ENCODE results near the gene NCKAP5L.
"Not testable (repeated sequence)": the region's sequence is repeated elsewhere in the genome, so short reads cannot be mapped to it uniquely, and the experiment has no call there.

DNA sequence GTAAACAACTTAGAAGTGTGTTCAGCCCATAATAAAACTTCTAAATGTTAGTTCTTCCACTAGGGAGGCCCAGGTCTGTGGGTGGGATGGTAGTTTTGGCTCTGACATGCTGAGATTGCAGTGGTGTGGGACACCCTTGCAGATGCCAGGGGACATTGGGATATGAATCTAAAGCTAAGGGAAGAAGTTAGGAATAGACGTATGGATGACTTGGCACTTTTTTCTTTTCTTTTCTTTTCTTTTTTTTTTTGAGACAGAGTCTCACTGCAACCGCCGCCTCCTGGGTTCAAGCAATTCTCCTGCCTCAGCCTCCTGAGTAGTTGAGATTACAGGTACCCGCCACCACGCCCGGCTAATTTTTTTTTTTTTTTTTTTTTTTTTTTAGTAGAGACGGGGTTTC, 55.1 kb downstream of the NCKAP5L start:
- TF ChIP-seq, protein P1, sequence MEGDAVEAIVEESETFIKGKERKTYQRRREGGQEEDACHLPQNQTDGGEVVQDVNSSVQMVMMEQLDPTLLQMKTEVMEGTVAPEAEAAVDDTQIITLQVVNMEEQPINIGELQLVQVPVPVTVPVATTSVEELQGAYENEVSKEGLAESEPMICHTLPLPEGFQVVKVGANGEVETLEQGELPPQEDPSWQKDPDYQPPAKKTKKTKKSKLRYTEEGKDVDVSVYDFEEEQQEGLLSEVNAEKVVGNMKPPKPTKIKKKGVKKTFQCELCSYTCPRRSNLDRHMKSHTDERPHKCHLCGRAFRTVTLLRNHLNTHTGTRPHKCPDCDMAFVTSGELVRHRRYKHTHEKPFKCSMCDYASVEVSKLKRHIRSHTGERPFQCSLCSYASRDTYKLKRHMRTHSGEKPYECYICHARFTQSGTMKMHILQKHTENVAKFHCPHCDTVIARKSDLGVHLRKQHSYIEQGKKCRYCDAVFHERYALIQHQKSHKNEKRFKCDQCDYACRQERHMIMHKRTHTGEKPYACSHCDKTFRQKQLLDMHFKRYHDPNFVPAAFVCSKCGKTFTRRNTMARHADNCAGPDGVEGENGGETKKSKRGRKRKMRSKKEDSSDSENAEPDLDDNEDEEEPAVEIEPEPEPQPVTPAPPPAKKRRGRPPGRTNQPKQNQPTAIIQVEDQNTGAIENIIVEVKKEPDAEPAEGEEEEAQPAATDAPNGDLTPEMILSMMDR (IDR thresholded peaks at IDR 0.05): not testable (repeated sequence)
- not testable (repeated sequence) for TF ChIP-seq POLR2A (IDR thresholded peaks at IDR 0.05)
